Measurements from ENCODE around the gene ATF6B. TPM values are rescaled to one million over a fixed set of nuclear protein-coding genes. Genes with fewer than 3 reads are reported as not detected.

Gene ATF6B
- total and polyA plus RNA-seq, 2 of the 8 experiments (the other 6 are each of a cell fraction or from before 2014, with no cell fraction given), result 38.1 to 42.2 TPM

GRCh38 chr6:32173051-32173727 lies 45.1 kb upstream of the ATF6B start:
- no peak overlapping the region for H3K56ac ChIP-seq (replicated peaks; ENCODE audit: insufficient read length, low read depth, low read length)
- H2BK12ac ChIP-seq (ENCODE audit: low read depth, low read length), result no peak overlapping the region
- H3K4me1 ChIP-seq (replicated peaks in 1 of 4; ENCODE audit: control insufficient read depth in 3 of 4, insufficient read depth in 4 of 4, low read length in 3 of 4), result peaks cover 3 to 13% (median 9%) of the 10 kb centered on the region in 4 experiments; a peak in 5 of 7 replicates
- ChIA-PET POLR2A (ENCODE audit: partially characterized antibody) (interaction anchor here (0.8 to 2.3 kb wide), 5 partner anchors 9 to 44 kb away, joined by 4 to 10 read pairs (median 6); partner anchors contain the start of gene EGFL8), CTCF (ENCODE audit: partially characterized antibody) (interaction anchor here (0.9 to 2.4 kb wide), 5 partner anchors 24 to 55 kb away, joined by 3 to 7 read pairs (median 3); partner anchors contain the start of gene FKBPL)
- H4K5ac ChIP-seq (ENCODE audit: insufficient read length, low read depth, low read length), result no peak overlapping the region
- peak overlapping the region; percentile 17; the same call in 1 of the 2 replicates for H2AK5ac ChIP-seq (ENCODE audit: low read depth, low read length)
- no peak overlapping the region for H2BK120ac ChIP-seq (replicated peaks; ENCODE audit: low read depth, low read length)
- H4K91ac ChIP-seq (replicated peaks; ENCODE audit: insufficient read length, low read length), result no peak overlapping the region
- 0 out of 2 replicates have a peak overlapping the region, but pooled peaks have one; percentile 19 for H2BK5ac ChIP-seq (ENCODE audit: low read depth, low read length)
- no peak overlapping the region for H4K8ac ChIP-seq (ENCODE audit: extremely low read depth, insufficient read depth, low read length)
- DNase-seq (ENCODE audit: low read depth in 1 of 2, low spot score in 2 of 2), result no peak
- no peak overlapping the region for H3K27ac ChIP-seq (ENCODE audit: low read depth, low read length)
- no peak overlapping the region for H3K4me3 ChIP-seq (ENCODE audit: extremely low read depth in 1 of 4, insufficient read depth in 2 of 4, low read depth in 3 of 4, low read length in 4 of 4)
- H3K9me3 ChIP-seq (ENCODE audit: insufficient read depth in 2 of 2, low read depth in 1 of 2, low read length in 1 of 2), result no peaks in the 10 kb centered on the region
- H4K20me1 ChIP-seq (replicated peaks in 1 of 2; ENCODE audit: control insufficient read depth in 1 of 2, insufficient read depth in 2 of 2, low read length in 2 of 2), result peaks cover 8 to 9% of the 10 kb centered on the region in 2 experiments
- peaks cover 4 to 26% (median 25%) of the 10 kb centered on the region in 4 experiments for H3K36me3 ChIP-seq (ENCODE audit: control insufficient read depth in 2 of 4, insufficient read depth in 4 of 4, low read length in 3 of 4)
- no peak overlapping the region for H2BK15ac ChIP-seq (ENCODE audit: low read length)
- H3K79me2 ChIP-seq (ENCODE audit: control insufficient read depth in 1 of 2, insufficient read depth in 2 of 2, low read length in 2 of 2), result peaks cover 13 to 38% of the 10 kb centered on the region in 2 experiments
- no peak overlapping the region for H2AFZ ChIP-seq (ENCODE audit: low read length)
- H2BK20ac ChIP-seq (ENCODE audit: low read length), result no peak overlapping the region
- H3K9ac ChIP-seq (replicated peaks in 1 of 4; ENCODE audit: extremely low read depth in 1 of 4, low read depth in 3 of 4, low read length in 3 of 4), result no peak overlapping the region; a peak in 1 of 7 replicates
- no peak overlapping the region for H3K23ac ChIP-seq (ENCODE audit: insufficient read length)
- peaks cover 19% of the 10 kb centered on the region for H3K23me2 ChIP-seq (ENCODE audit: low read depth, low read length)
- no peak for FAIRE-seq
- peaks cover 4% of the 10 kb centered on the region; the same call in 1 of the 2 replicates for H3K79me1 ChIP-seq (ENCODE audit: low read depth, low read length)
- peak overlapping the region; percentile 6 to 32; a peak in 2 of 4 replicates for H3K4me2 ChIP-seq (ENCODE audit: insufficient read depth in 1 of 2, low read depth in 2 of 2, low read length in 2 of 2)
- WGBS, 2 experiments (ENCODE audit: extremely low coverage in 1 of 2, insufficient coverage in 1 of 2, insufficient read length in 1 of 2, insufficient replicate concordance in 2 of 2, low coverage in 1 of 2, low lambda C conversion rate in 2 of 2, missing lambda C conversion rate in 1 of 2), result 67% methylated on average over 4 of the region's 4 CpGs; no CpG with 5 or more reads in 1 of the 2 experiments
- no peaks in the 10 kb centered on the region for H3K27me3 ChIP-seq (replicated peaks in 1 of 4; ENCODE audit: control insufficient read depth in 3 of 4, extremely low read depth in 1 of 4, insufficient read depth in 3 of 4, low read length in 3 of 4)
- H3K18ac ChIP-seq (ENCODE audit: extremely low read depth, low read length), result no peak overlapping the region
- no peak overlapping the region for H3K14ac ChIP-seq (ENCODE audit: insufficient read length)
- H3K4ac ChIP-seq (replicated peaks; ENCODE audit: insufficient read length, low read depth, low read length), result no peak overlapping the region
- TF ChIP-seq SIX5 (IDR thresholded peaks at IDR 0.05; ENCODE audit: low read depth, low read length) (no peak), BRCA1 (IDR thresholded peaks at IDR 0.05; ENCODE audit: low read depth, low read length) (no peak), NANOG (IDR thresholded peaks at IDR 0.05; ENCODE audit: insufficient read depth, low read depth, low read length, poor library complexity, severe bottlenecking) (no peak), TCF12 (IDR thresholded peaks at IDR 0.05; ENCODE audit: low read depth, low read length) (no peak), CEBPB (IDR thresholded peaks at IDR 0.05; ENCODE audit: low read depth, low read length) (no peak), POLR2AphosphoS5 (IDR thresholded peaks at IDR 0.05; ENCODE audit: low read depth, low read length) (no peak), USF2 (IDR thresholded peaks at IDR 0.05; ENCODE audit: low read length) (no peak), CBX8 (IDR thresholded peaks at IDR 0.05; ENCODE audit: borderline replicate concordance, low read depth, low read length) (no peak), PHF8 (conservative IDR thresholded peaks at IDR 0.05; ENCODE audit: low read depth, low read length) (no peak), KDM1A (IDR thresholded peaks at IDR 0.05; ENCODE audit: borderline replicate concordance, low read length) (no peak), SAP30 (IDR thresholded peaks at IDR 0.05; ENCODE audit: insufficient read depth, insufficient replicate concordance, low read length) (no peak)

Measured in H1 (cell line).